SK-N-SH (cell line): ENCODE data around the gene SURF6. TPM values are rescaled to one million over a fixed set of nuclear protein-coding genes. Genes with fewer than 3 reads are reported as not detected.

ENCODE experiments used
- CTCF ChIA-PET: fragments of 300-600, 350-600 bp; formaldehyde crosslinking; extraction: SDS; loops from one replicate; lab custom pipeline; 2021; lab: Yijun Ruan, JAX
- POLR2A ChIA-PET: fragments of 350-600 bp; sonication (Branson Sonifier 250); formaldehyde crosslinking; extraction: SDS; loops from one replicate; lab custom pipeline; 2020; ENCODE audit warnings: antibody characterized with exemption, inconsistent platforms; lab: Yijun Ruan, JAX
- DNase-seq: peaks from one replicate; pipeline ENCODE4 v3.0.0; 2012
- H2AFZ ChIP-seq: fragments of 200-600 bp; sonication (generic); 2 replicates; pipeline ENCODE4 v1.8.1; 2016; ENCODE audit warnings: antibody characterized with exemption, mild to moderate bottlenecking, low read depth
- H3F3A ChIP-seq: fragments of 200-600 bp; sonication (generic); replicated peaks from 2 replicates; pipeline ENCODE3; 2016; ENCODE audit warnings: antibody characterized with exemption, mild to moderate bottlenecking; ENCODE audit not compliant: insufficient read depth
- H3K27ac ChIP-seq, 2 experiments: fragments of 200-500 bp in 1 of 2; fragments of 200-600 bp in 1 of 2; sonication (Bioruptor generic) in 1 of 2; sonication (generic), shearing (Covaris generic) in 1 of 2; 2 replicates each; pipeline versions ENCODE4 v1.5.1 to v1.6.1; 2014 to 2016; ENCODE audit warnings: low read depth in 2 of 2, inconsistent platforms in 1 of 2, low read length in 1 of 2, mild to moderate bottlenecking in 1 of 2, mixed read lengths in 1 of 2
- H3K27me3 ChIP-seq: fragments of 200-600 bp; sonication (generic), shearing (Covaris generic); 2 replicates; pipeline ENCODE4 v1.6.1; 2016; ENCODE audit warnings: mixed run types; ENCODE audit not compliant: insufficient read depth
- H3K36me3 ChIP-seq, 2 experiments: fragments of 200-500 bp in 1 of 2; fragments of 200-600 bp in 1 of 2; sonication (Bioruptor generic) in 1 of 2; sonication (generic) in 1 of 2; replicated peaks in 1 of 2; 2 replicates each; pipeline versions ENCODE3 to v1.5.1; 2014 to 2016; ENCODE audit warnings: low read length in 1 of 2, mild to moderate bottlenecking in 1 of 2; ENCODE audit not compliant: insufficient read depth in 2 of 2, control insufficient read depth in 1 of 2
- H3K4me1 ChIP-seq, 2 experiments: fragments of 200-500 bp in 1 of 2; fragments of 200-600 bp in 1 of 2; sonication (Bioruptor generic) in 1 of 2; sonication (generic), shearing (Covaris generic) in 1 of 2; 2 replicates each; pipeline versions ENCODE4 v1.5.1 to v1.6.1; 2014 to 2016; ENCODE audit warnings: low read depth in 1 of 2, low read length in 1 of 2, mixed run types in 1 of 2; ENCODE audit not compliant: insufficient read depth in 2 of 2, control insufficient read depth in 1 of 2
- H3K4me2 ChIP-seq: fragments of 200-600 bp; sonication (generic), shearing (Covaris generic); 2 replicates; pipeline ENCODE4 v1.6.1; 2017; ENCODE audit warnings: mixed run types
- H3K4me3 ChIP-seq, 2 experiments: fragments of 200-500 bp in 1 of 2; fragments of 200-600 bp in 1 of 2; sonication (Bioruptor generic) in 1 of 2; sonication (generic), shearing (Covaris generic) in 1 of 2; 2 replicates each; pipeline versions ENCODE4 v1.5.1 to v1.8.1; 2014 to 2016; ENCODE audit warnings: low read depth in 2 of 2, inconsistent platforms in 1 of 2, low read length in 1 of 2, mild to moderate bottlenecking in 1 of 2, mixed read lengths in 1 of 2, moderate library complexity in 1 of 2
- H3K79me2 ChIP-seq: fragments of 200-600 bp; sonication (generic); 2 replicates; pipeline ENCODE4 v1.8.1; 2017; ENCODE audit warnings: mild to moderate bottlenecking; ENCODE audit not compliant: insufficient read depth
- H3K9ac ChIP-seq: fragments of 200-600 bp; sonication (generic); 2 replicates; pipeline ENCODE4 v1.6.1; 2017; ENCODE audit warnings: mixed run types
- H3K9me2 ChIP-seq: fragments of 200-600 bp; sonication (generic); 2 replicates; pipeline ENCODE4 v1.6.1; 2017; ENCODE audit warnings: mixed run types
- H3K9me3 ChIP-seq: fragments of 200-600 bp; sonication (generic); 2 replicates; pipeline ENCODE4 v1.6.1; 2017; ENCODE audit warnings: mixed run types, mild to moderate bottlenecking, moderate library complexity
- H4K20me1 ChIP-seq: fragments of 200-600 bp; sonication (generic); 2 replicates; pipeline ENCODE4 v1.6.1; 2017; ENCODE audit warnings: mild to moderate bottlenecking, mixed run types; ENCODE audit not compliant: insufficient read depth
- ELF1 ChIP-seq: IDR thresholded peaks from 2 replicates; pipeline ENCODE4 v1.4.0; 2012
- GATA2 ChIP-seq: sonication (generic); formaldehyde crosslinking; IDR thresholded peaks from 2 replicates; pipeline ENCODE4 v1.5.0; 2020; ENCODE audit warnings: mild to moderate bottlenecking, missing genetic modification reagents
- JUND ChIP-seq: IDR thresholded peaks from 2 replicates; pipeline ENCODE4 v1.4.0; 2012
- MXI1 ChIP-seq: IDR thresholded peaks from 2 replicates; pipeline ENCODE4 v1.6.1; 2012; ENCODE audit warnings: mild to moderate bottlenecking, low read depth, low read length, improper control_type of control experiment
- RXRA ChIP-seq: IDR thresholded peaks from 2 replicates; pipeline ENCODE4 v1.4.0; 2012; ENCODE audit warnings: low read depth, mild to moderate bottlenecking, borderline replicate concordance
- TAF1 ChIP-seq: IDR thresholded peaks from 2 replicates; pipeline ENCODE4 v1.6.1; 2012; ENCODE audit warnings: low read depth, mild to moderate bottlenecking, low read length, moderate library complexity, borderline replicate concordance
- TEAD4 ChIP-seq: IDR thresholded peaks from 2 replicates; pipeline ENCODE4 v1.4.0; 2012; ENCODE audit warnings: mild to moderate bottlenecking, borderline replicate concordance; ENCODE audit not compliant: insufficient read depth
- WGBS: methylation state at CpG from one replicate; pipeline ENCODE4 v1.1.6; 2017; ENCODE audit warnings: low lambda C conversion rate; 5-methylcytosine and 5-hydroxymethylcytosine counted together
- polyA plus RNA-seq, 3 experiments: library from polyadenylated mRNA; depleted of rRNA; stranded (reverse); fragments of >200 nt; gene quantifications; 2 replicates each; pipeline ENCODE4 v1.2.3, GENCODE V29; 2012
- TF ChIP-seq, protein P1 (sequence below): IDR thresholded peaks from 2 replicates; pipeline ENCODE4 v1.6.1; 2012; ENCODE audit warnings: mild to moderate bottlenecking, low read depth, low read length, moderate library complexity
- TF ChIP-seq, protein P2 (sequence below): fragments of 200-600 bp; sonication (generic); IDR thresholded peaks from 2 replicates; pipeline ENCODE4 v1.6.1; 2017; ENCODE audit warnings: antibody characterized with exemption, mild to moderate bottlenecking, moderate library complexity

SURF6 gene
- polyA plus RNA-seq, 1 of the 3 experiments (the other 2 are of a cell fraction): 44.5 TPM

DNA sequence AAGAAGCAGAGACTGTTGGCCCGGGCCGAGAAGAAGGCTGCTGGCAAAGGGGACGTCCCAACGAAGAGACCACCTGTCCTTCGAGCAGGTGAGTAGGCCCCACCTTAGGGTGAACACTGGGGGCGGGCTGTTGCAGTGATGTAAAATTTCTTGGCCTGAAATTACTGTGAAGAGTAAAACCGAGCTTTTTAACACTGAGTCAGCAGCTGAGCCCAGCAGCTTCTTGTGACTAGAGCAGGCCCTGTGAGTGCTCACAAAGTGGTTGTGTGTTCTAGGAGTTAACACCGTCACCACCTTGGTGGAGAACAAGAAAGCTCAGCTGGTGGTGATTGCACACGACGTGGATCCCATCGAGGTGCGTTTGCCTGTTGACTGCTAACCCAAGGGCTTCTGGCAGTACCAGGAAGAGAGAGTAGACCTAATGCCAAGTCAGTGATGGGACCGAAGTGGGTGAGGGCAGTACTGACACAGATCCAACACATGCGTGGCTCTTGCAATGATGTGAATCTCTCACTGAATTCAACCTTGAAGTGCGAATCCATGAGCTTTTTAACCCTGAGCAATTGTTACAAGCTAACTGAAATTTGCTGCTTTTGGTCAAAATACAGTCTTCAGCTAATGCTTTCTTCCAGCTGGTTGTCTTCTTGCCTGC, 14.1 kb upstream of the SURF6 start:
- H3K9me3 ChIP-seq: no peaks in the 10 kb centered on the region
- H3K27ac ChIP-seq: peak overlapping the region in 1 of 2 experiments; percentile 89; a peak in 2 of 4 replicates
- DNase-seq: no peak
- peaks cover 43% of the 10 kb centered on the region for H4K20me1 ChIP-seq
- 93% methylated on average over 12 of the region's 15 CpGs for WGBS
- CTCF ChIA-PET: interaction anchor here (0.7 to 3.1 kb wide), 3 partner anchors 10 to 205 kb away, joined by 4 to 13 read pairs (median 6); no protein-coding TSS in a partner anchor
- peaks cover 45% of the 10 kb centered on the region for H3F3A ChIP-seq
- H3K4me1 ChIP-seq: peaks cover 10 to 36% of the 10 kb centered on the region in 2 experiments; a peak in 2 of 4 replicates
- POLR2A ChIA-PET: interaction anchor here (1.4 kb wide), 1 partner anchor 23 kb away, joined by 3 read pairs; no protein-coding TSS in a partner anchor
- H3K27me3 ChIP-seq: no peaks in the 10 kb centered on the region
- peak overlapping the region; percentile 99; a peak in 2 of 4 replicates for H3K4me3 ChIP-seq
- H3K9me2 ChIP-seq: no peaks in the 10 kb centered on the region
- H3K9ac ChIP-seq: peak overlapping the region; percentile 99; the same call in 1 of the 2 replicates
- H3K4me2 ChIP-seq: peak overlapping the region; percentile 94
- peaks cover 64% of the 10 kb centered on the region for H3K79me2 ChIP-seq
- H3K36me3 ChIP-seq: peaks cover 36 to 67% of the 10 kb centered on the region in 2 experiments
- no peak overlapping the region for H2AFZ ChIP-seq
- TF ChIP-seq JUND: no peak
- TF ChIP-seq ELF1: no peak
- no peak for TF ChIP-seq MXI1
- no peak for TF ChIP-seq TAF1
- TF ChIP-seq GATA2 (CRISPR knock-in tag): no peak
- TF ChIP-seq, protein P1, sequence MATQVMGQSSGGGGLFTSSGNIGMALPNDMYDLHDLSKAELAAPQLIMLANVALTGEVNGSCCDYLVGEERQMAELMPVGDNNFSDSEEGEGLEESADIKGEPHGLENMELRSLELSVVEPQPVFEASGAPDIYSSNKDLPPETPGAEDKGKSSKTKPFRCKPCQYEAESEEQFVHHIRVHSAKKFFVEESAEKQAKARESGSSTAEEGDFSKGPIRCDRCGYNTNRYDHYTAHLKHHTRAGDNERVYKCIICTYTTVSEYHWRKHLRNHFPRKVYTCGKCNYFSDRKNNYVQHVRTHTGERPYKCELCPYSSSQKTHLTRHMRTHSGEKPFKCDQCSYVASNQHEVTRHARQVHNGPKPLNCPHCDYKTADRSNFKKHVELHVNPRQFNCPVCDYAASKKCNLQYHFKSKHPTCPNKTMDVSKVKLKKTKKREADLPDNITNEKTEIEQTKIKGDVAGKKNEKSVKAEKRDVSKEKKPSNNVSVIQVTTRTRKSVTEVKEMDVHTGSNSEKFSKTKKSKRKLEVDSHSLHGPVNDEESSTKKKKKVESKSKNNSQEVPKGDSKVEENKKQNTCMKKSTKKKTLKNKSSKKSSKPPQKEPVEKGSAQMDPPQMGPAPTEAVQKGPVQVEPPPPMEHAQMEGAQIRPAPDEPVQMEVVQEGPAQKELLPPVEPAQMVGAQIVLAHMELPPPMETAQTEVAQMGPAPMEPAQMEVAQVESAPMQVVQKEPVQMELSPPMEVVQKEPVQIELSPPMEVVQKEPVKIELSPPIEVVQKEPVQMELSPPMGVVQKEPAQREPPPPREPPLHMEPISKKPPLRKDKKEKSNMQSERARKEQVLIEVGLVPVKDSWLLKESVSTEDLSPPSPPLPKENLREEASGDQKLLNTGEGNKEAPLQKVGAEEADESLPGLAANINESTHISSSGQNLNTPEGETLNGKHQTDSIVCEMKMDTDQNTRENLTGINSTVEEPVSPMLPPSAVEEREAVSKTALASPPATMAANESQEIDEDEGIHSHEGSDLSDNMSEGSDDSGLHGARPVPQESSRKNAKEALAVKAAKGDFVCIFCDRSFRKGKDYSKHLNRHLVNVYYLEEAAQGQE: no peak
- no peak for TF ChIP-seq RXRA
- TF ChIP-seq, protein P2, sequence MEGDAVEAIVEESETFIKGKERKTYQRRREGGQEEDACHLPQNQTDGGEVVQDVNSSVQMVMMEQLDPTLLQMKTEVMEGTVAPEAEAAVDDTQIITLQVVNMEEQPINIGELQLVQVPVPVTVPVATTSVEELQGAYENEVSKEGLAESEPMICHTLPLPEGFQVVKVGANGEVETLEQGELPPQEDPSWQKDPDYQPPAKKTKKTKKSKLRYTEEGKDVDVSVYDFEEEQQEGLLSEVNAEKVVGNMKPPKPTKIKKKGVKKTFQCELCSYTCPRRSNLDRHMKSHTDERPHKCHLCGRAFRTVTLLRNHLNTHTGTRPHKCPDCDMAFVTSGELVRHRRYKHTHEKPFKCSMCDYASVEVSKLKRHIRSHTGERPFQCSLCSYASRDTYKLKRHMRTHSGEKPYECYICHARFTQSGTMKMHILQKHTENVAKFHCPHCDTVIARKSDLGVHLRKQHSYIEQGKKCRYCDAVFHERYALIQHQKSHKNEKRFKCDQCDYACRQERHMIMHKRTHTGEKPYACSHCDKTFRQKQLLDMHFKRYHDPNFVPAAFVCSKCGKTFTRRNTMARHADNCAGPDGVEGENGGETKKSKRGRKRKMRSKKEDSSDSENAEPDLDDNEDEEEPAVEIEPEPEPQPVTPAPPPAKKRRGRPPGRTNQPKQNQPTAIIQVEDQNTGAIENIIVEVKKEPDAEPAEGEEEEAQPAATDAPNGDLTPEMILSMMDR: no peak
- TF ChIP-seq TEAD4: no peak
